HCT116 (cell line): ENCODE data around the gene PRSS1. TPM values are rescaled to one million over a fixed set of nuclear protein-coding genes. Genes with fewer than 3 reads are reported as not detected.
"Not testable (repeated sequence)": the region's sequence is repeated elsewhere in the genome, so short reads cannot be mapped to it uniquely, and the experiment has no call there.

Experiments used
- ATAC-seq: fragments of 200-7000 bp; cut with Tn5 transposase; 2 replicates; pipeline ENCODE4 v1.9.1; 2020; ENCODE audit warnings: mild to moderate bottlenecking, moderate library complexity
- BruUV-seq: library from RNA; stranded (reverse); fragments of 400-500 nt; replicated peaks from 2 replicates; lab custom pipeline; 2021; lab: Mats Ljungman, UMichigan
- CTCF ChIA-PET: fragments of 300-600 bp; sonication (Branson Sonifier 250); formaldehyde crosslinking; loops from one replicate; lab custom pipeline; 2021; ENCODE audit warnings: antibody characterized with exemption; lab: Charles Lee
- POLR2A ChIA-PET: fragments of 300-600, 350-600 bp; sonication (Branson Sonifier 250); formaldehyde crosslinking; loops from one replicate; lab custom pipeline; 2021; ENCODE audit warnings: antibody characterized with exemption; lab: Charles Lee
- RAD21 ChIA-PET, 2 experiments: fragments of 300-600 bp; sonication (Branson Sonifier 250); formaldehyde crosslinking; loops; one replicate each; lab custom pipeline; 2023; ENCODE audit warnings: low total read pairs in 2 of 2; ENCODE audit not compliant: uncharacterized antibody in 2 of 2, unreplicated experiment in 2 of 2, low non-redundant PET in 1 of 2; lab: Charles Lee
- DNase-seq: peaks from one replicate; pipeline ENCODE4 v3.0.0-alpha.2; 2010; ENCODE audit warnings: low read depth, low spot score
- H2AFZ ChIP-seq: fragments of 200-600 bp; shearing (Covaris generic), sonication (generic); 2 replicates; pipeline ENCODE4 v1.6.1; 2017; ENCODE audit warnings: low read depth, mixed run types, mixed read lengths, antibody characterized with exemption, low read length; ENCODE audit not compliant: poor library complexity, severe bottlenecking
- H3K27ac ChIP-seq: 2 replicates; pipeline ENCODE4 v1.5.1; 2012; ENCODE audit warnings: low read depth, low read length
- H3K27me3 ChIP-seq: fragments of 200-600 bp; sonication (generic); 2 replicates; pipeline ENCODE4 v1.6.1; 2016; ENCODE audit warnings: mixed run types, low read length, mixed read lengths; ENCODE audit not compliant: insufficient read depth
- H3K36me3 ChIP-seq, 2 experiments: fragments of 200-500 bp in 1 of 2; fragments of 200-600 bp in 1 of 2; sonication (Bioruptor generic) in 1 of 2; sonication (generic) in 1 of 2; 2 replicates each; pipeline versions ENCODE4 v1.5.1 to v1.6.1; 2014 to 2016; ENCODE audit warnings: low read length in 2 of 2, inconsistent platforms in 1 of 2, mixed read lengths in 1 of 2, mixed run types in 1 of 2; ENCODE audit not compliant: insufficient read depth in 2 of 2, control insufficient read depth in 1 of 2
- H3K4me1 ChIP-seq, 2 experiments: fragments of 200-600 bp in 1 of 2; sonication (generic) in 1 of 2; 2 replicates each; pipeline versions ENCODE4 v1.5.1 to v1.6.1; 2012 to 2017; ENCODE audit warnings: low read length in 2 of 2, inconsistent platforms in 1 of 2, mild to moderate bottlenecking in 1 of 2, mixed read lengths in 1 of 2, mixed run types in 1 of 2, moderate library complexity in 1 of 2; ENCODE audit not compliant: insufficient read depth in 2 of 2, control insufficient read depth in 1 of 2
- H3K4me2 ChIP-seq: fragments of 200-600 bp; sonication (generic); 2 replicates; pipeline ENCODE4 v1.6.1; 2017; ENCODE audit warnings: mixed run types, low read length, mixed read lengths
- H3K4me3 ChIP-seq, 2 experiments: fragments of 200-600 bp in 1 of 2; sonication (generic) in 1 of 2; replicated peaks in 1 of 2; 2 replicates each; pipeline ENCODE4 v1.5.1; 2011 to 2016; ENCODE audit warnings: low read length in 2 of 2, control low read depth in 1 of 2, low read depth in 1 of 2, mild to moderate bottlenecking in 1 of 2, mixed read lengths in 1 of 2, mixed run types in 1 of 2
- H3K79me2 ChIP-seq: fragments of 200-600 bp; sonication (generic); 2 replicates; pipeline ENCODE4 v1.6.1; 2017; ENCODE audit warnings: mild to moderate bottlenecking, mixed run types, low read length, moderate library complexity, mixed read lengths; ENCODE audit not compliant: insufficient read depth
- H3K9ac ChIP-seq: fragments of 200-600 bp; sonication (generic); 2 replicates; pipeline ENCODE4 v1.6.1; 2016; ENCODE audit warnings: low read length, mixed read lengths
- H3K9me2 ChIP-seq: fragments of 200-600 bp; sonication (generic), shearing (Covaris generic); 2 replicates; pipeline ENCODE4 v1.6.1; 2017; ENCODE audit warnings: mixed run types, mild to moderate bottlenecking, moderate library complexity; ENCODE audit not compliant: insufficient read depth
- H3K9me3 ChIP-seq, 2 experiments: fragments of 200-500 bp in 1 of 2; fragments of 200-600 bp in 1 of 2; sonication (Bioruptor generic) in 1 of 2; sonication (generic) in 1 of 2; 2 replicates each; pipeline ENCODE4 v1.6.1; 2014 to 2017; ENCODE audit warnings: low read length in 2 of 2, mixed read lengths in 2 of 2, inconsistent platforms in 1 of 2, low read depth in 1 of 2, mild to moderate bottlenecking in 1 of 2, mixed run types in 1 of 2, moderate library complexity in 1 of 2; ENCODE audit not compliant: control insufficient read depth in 1 of 2, insufficient read depth in 1 of 2
- H4K20me1 ChIP-seq: fragments of 200-600 bp; sonication (generic), shearing (Covaris generic); 2 replicates; pipeline ENCODE4 v1.6.1; 2017; ENCODE audit warnings: mixed run types, mild to moderate bottlenecking, moderate library complexity; ENCODE audit not compliant: insufficient read depth
- ATF3 ChIP-seq: IDR thresholded peaks from 2 replicates; pipeline ENCODE4 v1.6.1; 2012
- ELF1 ChIP-seq: IDR thresholded peaks from 2 replicates; pipeline ENCODE4 v1.6.1; 2012; ENCODE audit warnings: low read depth, borderline replicate concordance
- EZH2 ChIP-seq: fragments of 200-600 bp; sonication (generic); IDR thresholded peaks from 2 replicates; pipeline ENCODE4 v1.6.1; 2017; ENCODE audit warnings: antibody characterized with exemption, mixed run types
- POLR2A ChIP-seq: IDR thresholded peaks from 2 replicates; pipeline ENCODE4 v1.7.0; 2011; ENCODE audit warnings: borderline replicate concordance; ENCODE audit not compliant: insufficient read depth, insufficient read length; ENCODE audit errors: extremely low read depth
- RAD21 ChIP-seq: IDR thresholded peaks from 2 replicates; pipeline ENCODE4 v1.6.1; 2012; ENCODE audit warnings: low read depth, mild to moderate bottlenecking
- SIN3A ChIP-seq: IDR thresholded peaks from 2 replicates; pipeline ENCODE4 v1.6.1; 2012; ENCODE audit warnings: low read depth
- YY1 ChIP-seq: IDR thresholded peaks from 2 replicates; pipeline ENCODE4 v1.6.1; 2011; ENCODE audit warnings: low read length, low read depth, moderate library complexity, mild to moderate bottlenecking; ENCODE audit not compliant: insufficient replicate concordance; ENCODE audit errors: extremely low read depth
- ZFX ChIP-seq: fragments of 450-650 bp; IDR thresholded peaks from 2 replicates; pipeline ENCODE4 v1.6.1; 2017
- intact Hi-C: fragments of 100-400 bp; cut with micrococcal nuclease; formaldehyde crosslinking; loops from 2 replicates; pipeline ENCODE4 v1.10.0; 2022
- total RNA-seq: library from RNA; stranded (reverse); gene quantifications from one replicate; pipeline ENCODE4 v1.2.1, GENCODE V29; 2021; ENCODE audit not compliant: unreplicated experiment

Gene PRSS1
- total RNA-seq, 1 experiment from 2014 or later = 14.6 TPM

GRCh38 chr7:142750321-142750938 lies 1.2 kb downstream of the PRSS1 start:
- intact Hi-C loops = no loop called here
- no peak overlapping the region for H3K4me3 ChIP-seq
- no peak overlapping the region for H3K27ac ChIP-seq
- H3K9me2 ChIP-seq = no peaks in the 10 kb centered on the region
- DNase-seq (no peak), ATAC-seq (no peak)
- TF ChIP-seq RAD21 = no peak
- no peak for TF ChIP-seq POLR2A
- TF ChIP-seq ELF1 = no peak
- no peak for TF ChIP-seq ATF3
- no peak for TF ChIP-seq ZFX
- TF ChIP-seq EZH2 = no peak
- TF ChIP-seq SIN3A = no peak
- no peak for TF ChIP-seq YY1
- no peaks in the 10 kb centered on the region for H3K36me3 ChIP-seq
- H4K20me1 ChIP-seq = no peaks in the 10 kb centered on the region
- peaks cover 6% of the 10 kb centered on the region; the same call in 1 of the 2 replicates for H3K27me3 ChIP-seq
- H3K9ac ChIP-seq = no peak overlapping the region
- ChIA-PET POLR2A (no interaction called here), RAD21 (no interaction called here), CTCF (no interaction called here)
- no peaks in the 10 kb centered on the region for H3K4me1 ChIP-seq
- no peak overlapping the region for H3K4me2 ChIP-seq
- no TSS peak for BruUV-seq
- H3K79me2 ChIP-seq = no peaks in the 10 kb centered on the region
- no peaks in the 10 kb centered on the region for H3K9me3 ChIP-seq
- H2AFZ ChIP-seq = no peak overlapping the region

- H3K9me3 ChIP-seq, H3K27me3 ChIP-seq, H3K9me2 ChIP-seq, CTCF ChIA-PET, H3K27ac ChIP-seq, DNase-seq, ATAC-seq, H2AFZ ChIP-seq, POLR2A ChIA-PET, H3K36me3 ChIP-seq, H3K4me2 ChIP-seq, intact Hi-C loops, H3K9ac ChIP-seq, H3K79me2 ChIP-seq, H3K4me1 ChIP-seq, H3K4me3 ChIP-seq, H4K20me1 ChIP-seq, BruUV-seq, RAD21 ChIA-PET: not testable (repeated sequence)
Measured at GRCh38 chr7:142751526-142752175, 2.4 kb downstream of the PRSS1 start.
